Body of pancreas (tissue), 4 donors: ENCODE results near the gene CTBP1.

Source experiments
- CTCF ChIP-seq, 7 experiments: fragments of 450-650 bp in 4 of 7; fragments of 200-600 bp in 3 of 7; sonication (generic) in 3 of 7; IDR thresholded peaks; one replicate each; pipeline ENCODE4 v1.5.1; 2016 to 2019; ENCODE audit warnings: antibody characterized with exemption in 7 of 7
- POLR2A ChIP-seq, 3 donors: fragments of 450-650 bp; IDR thresholded peaks; one replicate each; pipeline ENCODE4 v1.6.1; 2016; ENCODE audit warnings: antibody characterized with exemption in 3 of 3, mild to moderate bottlenecking in 2 of 3

- TF ChIP-seq CTCF (IDR thresholded peaks at IDR 0.05) (no peak), POLR2A (IDR thresholded peaks at IDR 0.05) (no peak)
Observed at GRCh38 chr4:1250921-1251772, 2.2 kb upstream of the CTBP1 start.
